HCT116 (cell line): ENCODE data around the gene SPATA16.

Experiments
- EZH2phosphoT487 ChIP-seq: fragments of 200-600 bp; IDR thresholded peaks from 2 replicates; pipeline ENCODE4 v1.6.1; 2018; ENCODE audit warnings: antibody characterized with exemption, borderline replicate concordance
- POLR2A ChIP-seq: IDR thresholded peaks from 2 replicates; pipeline ENCODE4 v1.7.0; 2011; ENCODE audit warnings: borderline replicate concordance; ENCODE audit not compliant: insufficient read depth, insufficient read length; ENCODE audit errors: extremely low read depth
- SIN3A ChIP-seq: IDR thresholded peaks from 2 replicates; pipeline ENCODE4 v1.6.1; 2012; ENCODE audit warnings: low read depth
- TF ChIP-seq, protein P1 (sequence below), 3 experiments: fragments of 200-600 bp in 1 of 3; sonication (generic) in 1 of 3; IDR thresholded peaks in 2 of 3; conservative IDR thresholded peaks in 1 of 3; 2 replicates each; pipeline ENCODE4 v1.5.1; 2012 to 2017; ENCODE audit warnings: low read depth in 2 of 3, low read length in 2 of 3, antibody characterized with exemption in 1 of 3, borderline replicate concordance in 1 of 3, control low read depth in 1 of 3, mild to moderate bottlenecking in 1 of 3, mixed read lengths in 1 of 3, mixed run types in 1 of 3, moderate library complexity in 1 of 3; ENCODE audit not compliant: insufficient read depth in 1 of 3
- TF ChIP-seq, protein P2 (sequence below): IDR thresholded peaks from 2 replicates; pipeline ENCODE4 v1.6.1; 2011; ENCODE audit warnings: mild to moderate bottlenecking, low read length, moderate library complexity; ENCODE audit not compliant: insufficient replicate concordance; ENCODE audit errors: extremely low read depth

DNA sequence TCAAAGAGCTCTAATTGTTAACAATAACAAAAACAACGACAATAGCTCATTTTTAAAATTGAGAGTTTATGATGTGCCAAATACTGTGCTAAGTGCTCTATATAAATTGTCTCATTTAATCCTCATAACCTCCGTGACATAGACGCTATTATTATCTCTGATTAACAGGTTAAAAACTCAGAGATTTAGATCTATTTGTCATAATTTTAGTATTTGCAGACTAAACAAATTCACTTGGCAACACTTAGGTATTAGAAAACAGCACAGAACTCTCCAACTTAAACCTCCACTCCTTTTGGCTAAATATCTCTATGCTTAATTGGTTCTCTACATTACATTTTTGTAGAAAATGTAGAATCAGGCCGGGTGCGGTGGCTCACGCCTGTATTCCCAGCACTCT, 136.4 kb downstream of the SPATA16 start:
- TF ChIP-seq, protein P1, sequence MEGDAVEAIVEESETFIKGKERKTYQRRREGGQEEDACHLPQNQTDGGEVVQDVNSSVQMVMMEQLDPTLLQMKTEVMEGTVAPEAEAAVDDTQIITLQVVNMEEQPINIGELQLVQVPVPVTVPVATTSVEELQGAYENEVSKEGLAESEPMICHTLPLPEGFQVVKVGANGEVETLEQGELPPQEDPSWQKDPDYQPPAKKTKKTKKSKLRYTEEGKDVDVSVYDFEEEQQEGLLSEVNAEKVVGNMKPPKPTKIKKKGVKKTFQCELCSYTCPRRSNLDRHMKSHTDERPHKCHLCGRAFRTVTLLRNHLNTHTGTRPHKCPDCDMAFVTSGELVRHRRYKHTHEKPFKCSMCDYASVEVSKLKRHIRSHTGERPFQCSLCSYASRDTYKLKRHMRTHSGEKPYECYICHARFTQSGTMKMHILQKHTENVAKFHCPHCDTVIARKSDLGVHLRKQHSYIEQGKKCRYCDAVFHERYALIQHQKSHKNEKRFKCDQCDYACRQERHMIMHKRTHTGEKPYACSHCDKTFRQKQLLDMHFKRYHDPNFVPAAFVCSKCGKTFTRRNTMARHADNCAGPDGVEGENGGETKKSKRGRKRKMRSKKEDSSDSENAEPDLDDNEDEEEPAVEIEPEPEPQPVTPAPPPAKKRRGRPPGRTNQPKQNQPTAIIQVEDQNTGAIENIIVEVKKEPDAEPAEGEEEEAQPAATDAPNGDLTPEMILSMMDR (IDR thresholded peaks at IDR 0.05 in 2 of 3, conservative IDR thresholded peaks at IDR 0.05 in 1 of 3; ENCODE audit: borderline replicate concordance in 1 of 3, insufficient read depth in 1 of 3, low read depth in 2 of 3, low read length in 2 of 3), result no peak
- no peak for TF ChIP-seq EZH2phosphoT487
- no peak for TF ChIP-seq SIN3A
- no peak for TF ChIP-seq POLR2A
- TF ChIP-seq, protein P2, sequence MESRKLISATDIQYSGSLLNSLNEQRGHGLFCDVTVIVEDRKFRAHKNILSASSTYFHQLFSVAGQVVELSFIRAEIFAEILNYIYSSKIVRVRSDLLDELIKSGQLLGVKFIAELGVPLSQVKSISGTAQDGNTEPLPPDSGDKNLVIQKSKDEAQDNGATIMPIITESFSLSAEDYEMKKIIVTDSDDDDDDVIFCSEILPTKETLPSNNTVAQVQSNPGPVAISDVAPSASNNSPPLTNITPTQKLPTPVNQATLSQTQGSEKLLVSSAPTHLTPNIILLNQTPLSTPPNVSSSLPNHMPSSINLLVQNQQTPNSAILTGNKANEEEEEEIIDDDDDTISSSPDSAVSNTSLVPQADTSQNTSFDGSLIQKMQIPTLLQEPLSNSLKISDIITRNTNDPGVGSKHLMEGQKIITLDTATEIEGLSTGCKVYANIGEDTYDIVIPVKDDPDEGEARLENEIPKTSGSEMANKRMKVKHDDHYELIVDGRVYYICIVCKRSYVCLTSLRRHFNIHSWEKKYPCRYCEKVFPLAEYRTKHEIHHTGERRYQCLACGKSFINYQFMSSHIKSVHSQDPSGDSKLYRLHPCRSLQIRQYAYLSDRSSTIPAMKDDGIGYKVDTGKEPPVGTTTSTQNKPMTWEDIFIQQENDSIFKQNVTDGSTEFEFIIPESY, result no peak
